GM12801 (cell line): ENCODE data around the gene MAML3.

Experiments
- CTCF ChIP-seq: IDR thresholded peaks from one replicate; pipeline ENCODE4 v1.5.1; 2011; ENCODE audit warnings: control low read depth; ENCODE audit not compliant: insufficient read length; ENCODE audit errors: extremely low read depth

MAML3 gene

GRCh38 chr4:139969635-139970266, 184.2 kb downstream of the MAML3 start:
- no peak for TF ChIP-seq CTCF

DNA sequence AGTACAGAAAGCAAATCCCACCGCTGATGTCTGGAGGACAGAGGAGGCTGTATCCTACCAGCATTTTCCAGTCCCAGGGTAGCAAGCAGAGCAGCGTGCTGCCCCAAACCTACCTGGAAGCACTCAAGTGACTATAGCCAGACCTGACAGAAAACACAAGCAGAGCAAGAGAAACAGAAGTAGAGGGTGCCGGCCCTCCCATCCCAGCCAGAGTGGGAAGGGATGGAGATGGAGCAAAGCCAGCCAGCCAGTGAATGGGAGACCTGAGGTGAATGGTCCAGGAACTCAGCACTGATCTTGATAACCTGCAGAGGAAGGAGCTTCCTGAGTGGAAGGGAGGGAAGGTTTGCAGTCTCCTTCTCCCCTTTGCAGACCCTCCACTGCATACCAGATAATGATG, 185.2 kb downstream of the MAML3 start:
- no peak for TF ChIP-seq CTCF

GRCh38 chr4:139966383-139966782, 187.6 kb downstream of the MAML3 start:
- no peak for TF ChIP-seq CTCF

DNA sequence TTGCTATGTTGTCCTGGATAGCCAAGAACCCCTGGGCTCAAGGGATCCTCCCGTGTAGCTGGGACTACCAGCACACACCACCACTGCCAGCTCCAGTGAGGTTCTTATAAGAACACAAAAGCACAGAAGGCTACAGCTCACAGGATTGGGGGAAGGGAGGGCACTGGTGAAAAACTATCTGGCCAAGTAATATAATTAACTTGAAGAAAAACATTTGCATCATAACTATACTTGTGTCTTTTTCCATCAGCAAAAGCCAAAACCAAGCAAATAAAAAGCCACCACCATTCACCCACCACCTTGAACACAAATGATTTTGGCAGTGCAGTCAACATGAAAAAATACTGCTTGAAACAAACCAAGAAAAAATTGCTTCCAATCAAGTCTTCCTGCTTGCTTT, 188.2 kb downstream of the MAML3 start:
- TF ChIP-seq CTCF: no peak

GRCh38 chr4:139963708-139964107, 190.3 kb downstream of the MAML3 start:
- TF ChIP-seq CTCF: no peak

GRCh38 chr4:139962130-139962684, 191.8 kb downstream of the MAML3 start:
- no peak for TF ChIP-seq CTCF

- no peak for TF ChIP-seq CTCF
Measured at GRCh38 chr4:139961344-139961946, 192.5 kb downstream of the MAML3 start.
